GM18498 (cell line): Measurements from ENCODE around the gene LRRFIP1.
"Not testable (repeated sequence)": the region's sequence is repeated elsewhere in the genome, so short reads cannot be mapped to it uniquely, and the experiment has no call there.

Experiments
- ATAC-seq: cut with Tn5 transposase; IDR thresholded peaks from one replicate; pipeline ENCODE4 v1.9.1; 2021; ENCODE audit warnings: mild to moderate bottlenecking, moderate library complexity; ENCODE audit not compliant: unreplicated experiment

Gene LRRFIP1

GRCh38 chr2:237762291-237763182, 135.2 kb downstream of the LRRFIP1 start:
- ATAC-seq: not testable (repeated sequence)

GRCh38 chr2:237763812-237764211, 136.4 kb downstream of the LRRFIP1 start:
- no peak for ATAC-seq

DNA sequence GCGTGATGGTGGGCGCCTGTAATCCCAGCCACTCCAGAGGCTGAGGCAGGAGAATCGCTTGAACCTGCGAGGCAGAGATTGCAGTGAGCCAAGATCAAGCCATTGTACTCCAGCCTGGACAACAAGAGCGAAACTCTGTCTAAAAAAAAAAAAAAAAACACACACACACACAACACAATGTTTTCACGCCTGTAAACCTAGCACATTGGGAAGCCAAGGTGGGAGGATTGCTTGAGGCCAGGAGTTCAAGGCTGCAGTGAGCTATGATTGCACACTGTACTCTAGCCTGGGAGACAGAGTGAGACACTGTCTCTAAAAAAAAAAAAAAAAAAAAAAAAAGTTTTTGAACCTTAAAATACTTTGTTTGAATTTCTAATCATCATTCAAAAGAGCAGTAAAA, 137.7 kb downstream of the LRRFIP1 start:
- not testable (repeated sequence) for ATAC-seq

DNA sequence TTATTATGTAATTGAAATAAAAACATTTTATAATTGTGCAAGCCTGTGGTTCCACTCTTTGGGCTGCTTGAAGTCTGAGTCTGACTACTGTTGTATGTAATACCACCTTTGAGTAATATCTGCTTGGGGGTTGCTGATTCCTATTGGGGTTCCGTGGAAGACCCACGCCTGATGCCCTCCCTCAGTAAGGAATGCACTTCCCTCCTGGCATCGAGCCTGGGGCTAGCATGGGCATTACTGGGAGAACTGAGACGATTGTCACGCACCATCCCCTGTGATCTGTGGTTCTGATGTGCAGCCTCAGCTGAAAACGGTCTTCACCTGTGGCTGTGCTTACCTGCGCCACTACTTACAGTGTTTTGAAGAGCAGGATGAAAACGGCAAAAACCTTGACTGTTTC, 138.5 kb downstream of the LRRFIP1 start:
- no peak for ATAC-seq

GRCh38 chr2:237766340-237766739, 139.0 kb downstream of the LRRFIP1 start:
- no peak for ATAC-seq

- no peak for ATAC-seq
These were observed 145.1 kb downstream of the LRRFIP1 start for GRCh38 chr2:237772513-237772912.

GRCh38 chr2:237773826-237774225, 146.4 kb downstream of the LRRFIP1 start:
- no peak for ATAC-seq

- no peak for ATAC-seq
These were observed 147.6 kb downstream of the LRRFIP1 start for GRCh38 chr2:237774811-237775553.

DNA sequence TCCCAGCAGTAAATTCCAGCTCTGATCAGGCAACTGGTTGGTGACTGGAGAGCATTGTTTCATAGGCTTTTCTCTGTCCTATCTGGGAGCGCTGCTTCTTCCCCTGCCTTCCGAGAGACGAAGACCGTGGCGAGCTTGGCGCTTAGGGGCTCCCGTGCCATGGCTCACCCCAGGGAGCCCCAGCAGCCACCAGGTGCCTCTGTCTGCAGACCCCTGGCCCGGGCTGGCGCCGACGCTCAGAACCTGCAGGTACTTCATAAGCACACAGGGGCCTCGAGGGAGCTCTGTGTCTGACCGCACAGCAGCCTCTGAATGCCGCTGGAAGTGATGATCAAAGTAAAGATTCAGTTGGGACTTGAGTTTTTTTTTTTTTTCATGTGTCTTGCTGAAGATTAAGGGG, 152.1 kb downstream of the LRRFIP1 start:
- ATAC-seq: no peak

DNA sequence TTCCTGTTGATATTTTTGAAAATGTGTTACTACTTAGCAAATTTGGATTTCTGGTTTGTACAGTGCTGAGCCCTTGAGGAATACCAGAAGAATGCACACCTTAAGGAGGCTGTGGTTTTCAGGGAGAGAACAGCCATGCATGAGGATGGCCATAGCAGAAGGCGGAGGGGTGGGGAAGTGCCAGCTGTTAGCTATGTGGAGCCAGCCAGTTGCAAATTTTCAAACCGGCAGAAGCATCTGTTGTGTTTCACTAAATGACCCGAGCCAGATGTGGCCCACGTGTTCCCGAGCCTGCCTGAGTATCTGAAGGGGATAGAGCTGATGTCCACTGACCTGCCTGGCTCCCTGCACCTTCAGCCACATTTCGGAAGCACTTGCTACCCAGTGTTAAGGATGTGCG, 154.8 kb downstream of the LRRFIP1 start:
- no peak for ATAC-seq

GRCh38 chr2:237783678-237784077, 156.3 kb downstream of the LRRFIP1 start:
- ATAC-seq: not testable (repeated sequence)

DNA sequence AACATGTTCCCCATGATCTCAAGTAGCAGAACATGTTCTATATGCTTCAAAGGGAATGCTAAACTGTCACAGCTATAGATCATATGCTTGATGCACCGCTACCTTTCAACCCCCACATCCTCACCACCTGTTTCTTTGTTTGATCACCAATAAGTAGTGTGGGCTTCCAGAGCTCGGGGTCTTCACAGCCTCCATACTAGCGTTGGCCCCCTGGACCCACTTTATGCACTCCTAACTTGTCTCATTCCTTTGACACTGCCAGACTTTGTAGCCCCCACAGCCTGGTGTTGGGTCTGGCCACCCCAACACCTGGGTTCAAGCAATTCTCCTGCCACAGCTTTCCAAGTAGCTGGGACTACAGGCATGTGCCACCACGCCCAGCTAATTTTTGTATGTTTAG, 159.5 kb downstream of the LRRFIP1 start:
- no peak for ATAC-seq

GRCh38 chr2:237790353-237790752, 163.0 kb downstream of the LRRFIP1 start:
- no peak for ATAC-seq

DNA sequence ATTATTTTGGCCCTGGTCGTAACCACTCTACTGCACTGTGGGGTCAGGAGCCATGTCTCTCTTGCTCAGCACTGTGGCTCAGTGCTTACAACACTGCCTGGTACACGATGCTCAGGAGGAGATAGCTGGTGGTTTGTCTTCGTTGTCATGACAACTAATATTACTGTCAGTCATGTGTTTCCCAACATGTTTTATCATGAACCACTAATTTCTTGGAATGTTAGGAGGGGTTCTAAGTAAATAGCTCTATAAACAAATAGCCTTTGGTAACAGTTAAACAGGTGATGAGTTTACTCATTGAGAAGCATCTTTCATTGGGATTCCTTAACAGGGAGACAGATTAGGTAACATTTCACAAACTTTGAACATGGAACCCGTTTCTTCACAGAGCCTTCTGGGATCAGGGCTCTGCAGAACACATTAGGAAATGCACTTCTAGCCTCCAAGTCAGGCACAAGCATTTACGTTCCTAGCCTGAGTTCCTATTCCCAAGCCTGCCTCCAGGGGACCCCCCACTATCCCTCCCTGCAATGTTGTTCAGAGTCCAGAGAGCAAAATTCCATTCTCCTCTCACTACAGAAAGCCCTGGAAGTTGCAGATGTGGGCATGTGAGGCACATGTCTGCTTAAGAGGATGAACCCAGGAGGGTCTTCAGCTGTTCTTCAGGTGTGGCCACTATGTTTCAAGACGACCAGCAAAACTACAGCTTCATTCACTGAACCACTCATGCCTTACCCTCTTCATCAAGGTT, 164.8 kb downstream of the LRRFIP1 start:
- ATAC-seq: no peak

DNA sequence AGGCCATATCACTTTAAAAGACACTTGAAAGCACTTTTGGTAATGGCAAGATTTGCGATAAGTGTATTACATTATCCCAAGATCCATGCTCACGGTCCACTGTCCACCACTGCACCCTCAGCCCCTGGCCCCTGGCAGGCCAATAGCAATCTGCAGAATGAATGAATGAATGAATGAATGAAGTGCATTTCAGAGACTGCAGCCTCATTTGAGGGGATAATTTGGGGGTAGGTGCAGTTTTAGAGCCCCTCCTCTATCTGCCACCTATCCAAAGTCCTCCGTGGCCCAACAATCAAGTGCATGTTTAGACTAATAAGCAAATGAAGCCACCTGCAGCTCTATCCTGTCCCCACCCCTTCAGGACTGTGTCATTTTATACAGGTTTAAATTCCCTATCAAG, 169.9 kb downstream of the LRRFIP1 start:
- ATAC-seq: no peak

GRCh38 chr2:237798236-237799059, 171.1 kb downstream of the LRRFIP1 start, which contains the start of gene RBM44:
TSS of gene RBM44 (plus strand) at chr2:237798779. CDS start at chr2:237813610, 14,831 bp downstream.
- ATAC-seq: no peak

DNA sequence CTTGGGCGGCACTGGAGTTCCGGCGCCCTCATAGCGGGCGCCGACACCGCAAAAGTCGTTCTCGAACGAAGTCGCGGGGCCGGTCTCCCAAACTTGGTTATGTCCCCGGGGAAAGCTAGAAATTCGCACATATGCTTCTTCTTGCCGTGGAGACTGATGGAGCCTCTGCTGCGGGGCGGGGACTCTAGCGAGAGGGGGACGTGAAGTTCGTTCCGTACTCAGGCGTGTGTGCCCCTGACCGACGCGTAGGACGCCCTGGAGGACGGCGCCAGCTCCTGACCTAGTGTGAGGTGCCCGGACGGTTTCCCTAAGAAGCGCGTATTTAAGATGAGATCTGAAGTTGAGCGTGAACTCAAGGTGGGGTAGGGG, 171.7 kb downstream of the LRRFIP1 start:
- ATAC-seq: no peak

GRCh38 chr2:237801466-237801865, 174.1 kb downstream of the LRRFIP1 start:
- no peak for ATAC-seq

DNA sequence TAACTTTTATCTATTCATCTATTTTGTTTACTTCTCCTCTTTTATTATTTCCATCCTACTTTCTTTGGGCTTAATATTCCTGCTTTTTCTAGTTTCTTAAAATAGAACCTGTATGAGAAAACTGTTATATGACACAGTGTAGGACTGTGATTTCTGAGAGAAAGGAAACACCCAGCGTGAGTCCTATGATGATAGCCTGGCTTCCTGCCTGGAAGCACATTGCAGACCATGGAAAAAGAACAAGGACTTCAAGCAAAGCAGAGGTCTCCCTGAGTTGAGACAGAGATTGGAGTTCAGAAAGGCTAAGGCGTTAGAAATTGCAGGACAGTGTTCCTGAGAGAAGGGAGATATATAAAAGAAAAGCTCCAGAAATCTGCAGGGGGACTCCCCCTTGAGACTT, 178.9 kb downstream of the LRRFIP1 start:
- no peak for ATAC-seq

DNA sequence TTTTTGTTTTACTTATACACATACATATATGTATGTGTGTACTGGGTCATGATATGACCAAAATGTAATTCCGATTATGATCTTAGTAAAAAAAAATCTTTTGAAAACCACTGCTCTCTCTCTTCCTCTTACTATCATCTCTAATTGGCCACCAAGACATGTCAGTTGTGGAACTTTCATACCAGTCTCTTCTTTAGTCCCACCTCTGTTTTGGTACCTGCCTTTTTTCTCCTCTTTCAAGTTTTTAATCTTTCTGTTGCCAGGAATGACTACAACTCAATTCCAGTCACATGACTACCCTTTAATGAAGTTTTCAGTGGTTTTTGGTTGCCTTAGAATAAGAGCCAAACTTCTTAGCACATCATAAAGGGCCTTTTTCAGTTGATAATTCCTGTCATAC, 188.2 kb downstream of the LRRFIP1 start:
- no peak for ATAC-seq
